Measurements from ENCODE around the gene VPS33B. TPM values are rescaled to one million over a fixed set of nuclear protein-coding genes. Genes with fewer than 3 reads are reported as not detected.

VPS33B gene
- total RNA-seq, 1 donor from 2014 or later: 9.7 TPM

DNA sequence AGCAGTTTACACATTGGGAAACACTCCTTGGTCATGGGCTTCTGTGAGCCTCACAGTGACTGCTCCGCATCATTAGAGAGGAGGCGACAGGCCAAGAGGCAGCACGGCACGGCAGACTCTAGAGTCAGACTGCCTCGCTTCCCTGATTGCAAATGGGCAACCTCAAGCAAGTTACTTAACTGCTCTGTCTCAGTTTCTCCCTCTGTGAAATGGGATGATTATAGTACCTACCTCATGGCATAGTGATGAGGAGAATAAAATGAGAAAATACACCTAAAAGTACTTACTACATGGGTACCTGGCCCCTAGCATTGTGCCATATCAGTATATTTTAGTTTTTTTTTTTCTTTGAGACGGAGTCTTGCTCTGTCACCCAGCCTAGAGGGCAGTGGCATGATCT is 71.7 kb downstream of the VPS33B start:
- Mint-ChIP-seq H3K36me3 (ENCODE audit: low read depth, unreplicated experiment) (peaks cover 32% of the 10 kb centered on the region), H3K9me3 (ENCODE audit: unreplicated experiment) (no peaks in the 10 kb centered on the region), H3K4me3 (ENCODE audit: unreplicated experiment) (no peak overlapping the region), H3K27me3 (ENCODE audit: low read depth, unreplicated experiment) (no peaks in the 10 kb centered on the region), H3K27ac (ENCODE audit: unreplicated experiment) (no peak overlapping the region), H3K4me1 (ENCODE audit: low read depth, unreplicated experiment) (no peaks in the 10 kb centered on the region)
- Histone ChIP-seq H2AFZ (ENCODE audit: low read depth, low read length) (no peak overlapping the region), H3K36me3 (ENCODE audit: insufficient read depth, low read length) (peaks cover 30% of the 10 kb centered on the region), H3K9ac (ENCODE audit: low read length) (no peak overlapping the region), H4K20me1 (ENCODE audit: insufficient read depth, low read length) (no peaks in the 10 kb centered on the region), H3K4me3 (ENCODE audit: insufficient read depth, low read depth, low read length) (no peak overlapping the region), H3K27me3 (ENCODE audit: insufficient read depth, low read length) (no peaks in the 10 kb centered on the region), H3K27ac (ENCODE audit: low read depth, low read length) (no peak overlapping the region), H3K9me3 (ENCODE audit: insufficient read depth, low read depth, low read length) (no peaks in the 10 kb centered on the region), H3K4me1 (ENCODE audit: insufficient read depth, low read length) (peaks cover 9% of the 10 kb centered on the region), H3K79me2 (ENCODE audit: insufficient read depth, low read length) (no peaks in the 10 kb centered on the region), H3K4me2 (ENCODE audit: low read length) (no peak overlapping the region)
- TF ChIP-seq CTCF (IDR thresholded peaks at IDR 0.05; ENCODE audit: insufficient read depth, low read depth, low read length) (no peak), EZH2 (IDR thresholded peaks at IDR 0.05; ENCODE audit: insufficient read depth, low read length) (no peak)
- DNase-seq (ENCODE audit: low read depth): no peak
- no peak for FAIRE-seq

GRCh38 chr15:90949979-90950675 is 72.3 kb downstream of the VPS33B start:
- H3K9ac ChIP-seq (ENCODE audit: low read length): no peak overlapping the region
- no peak overlapping the region for H3K27ac Mint-ChIP-seq (ENCODE audit: unreplicated experiment)
- no peak overlapping the region for H2AFZ ChIP-seq (ENCODE audit: low read depth, low read length)
- TF ChIP-seq EZH2 (IDR thresholded peaks at IDR 0.05; ENCODE audit: insufficient read depth, low read length) (no peak), CTCF (IDR thresholded peaks at IDR 0.05; ENCODE audit: insufficient read depth, low read depth, low read length) (no peak)
- no peak overlapping the region for H3K4me3 ChIP-seq (ENCODE audit: insufficient read depth, low read depth, low read length)
- H3K9me3 Mint-ChIP-seq (ENCODE audit: unreplicated experiment): no peaks in the 10 kb centered on the region
- H3K79me2 ChIP-seq (ENCODE audit: insufficient read depth, low read length): no peaks in the 10 kb centered on the region
- H3K4me1 ChIP-seq (ENCODE audit: insufficient read depth, low read length): peaks cover 4% of the 10 kb centered on the region
- FAIRE-seq: no peak
- H3K27me3 Mint-ChIP-seq (ENCODE audit: low read depth, unreplicated experiment): no peaks in the 10 kb centered on the region
- H3K27ac ChIP-seq (ENCODE audit: low read depth, low read length): peak overlapping the region; percentile 33
- H3K4me3 Mint-ChIP-seq (ENCODE audit: unreplicated experiment): no peak overlapping the region
- peaks cover 31% of the 10 kb centered on the region for H3K36me3 ChIP-seq (ENCODE audit: insufficient read depth, low read length)
- H3K4me1 Mint-ChIP-seq (ENCODE audit: low read depth, unreplicated experiment): no peaks in the 10 kb centered on the region
- DNase-seq (ENCODE audit: low read depth): no peak
- no peaks in the 10 kb centered on the region for H3K27me3 ChIP-seq (ENCODE audit: insufficient read depth, low read length)
- H4K20me1 ChIP-seq (ENCODE audit: insufficient read depth, low read length): no peaks in the 10 kb centered on the region
- H3K4me2 ChIP-seq (ENCODE audit: low read length): peak overlapping the region; percentile 5
- peaks cover 32% of the 10 kb centered on the region for H3K36me3 Mint-ChIP-seq (ENCODE audit: low read depth, unreplicated experiment)
- H3K9me3 ChIP-seq (ENCODE audit: insufficient read depth, low read depth, low read length): no peaks in the 10 kb centered on the region

Other genes with a start within 250 kb of the VPS33B start
- 122 and 135 TPM in 2 replicates for gene FURIN, start 154.0 kb downstream of the VPS33B start, total RNA-seq
- 4.4 and 7.2 TPM in 2 replicates for gene FES, start 138.1 kb downstream of the VPS33B start, total RNA-seq
- gene MAN2A2, start 119.3 kb downstream of the VPS33B start, total RNA-seq: 18.5 and 21.3 TPM in 2 replicates
- 9.7 and 10.5 TPM in 2 replicates for gene HDDC3, start 90.0 kb downstream of the VPS33B start, total RNA-seq
- gene UNC45A, start 87.3 kb downstream of the VPS33B start, total RNA-seq: 56.2 and 56.6 TPM in 2 replicates
- gene RCCD1, start 67.7 kb downstream of the VPS33B start, total RNA-seq: 6.5 and 6.8 TPM in 2 replicates
- 8.1 and 11.8 TPM in 2 replicates for gene PRC1, start 28.1 kb downstream of the VPS33B start, total RNA-seq
- gene SV2B, start 77.7 kb upstream of the VPS33B start, total RNA-seq: not detected in 2 replicates